HepG2 (cell line): ENCODE data around the gene CPEB3. TPM values are rescaled to one million over a fixed set of nuclear protein-coding genes. Genes with fewer than 3 reads are reported as not detected.

Experiments used
- BCLAF1 ChIP-seq: fragments of 450-650 bp; IDR thresholded peaks from 2 replicates; pipeline ENCODE4 v1.6.1; 2017; ENCODE audit warnings: mild to moderate bottlenecking
- CENPBD1 ChIP-seq: sonication (generic); formaldehyde crosslinking; IDR thresholded peaks from 2 replicates; pipeline ENCODE4 v1.8.0; 2022; ENCODE audit warnings: missing genetic modification reagents, low read depth, mild to moderate bottlenecking, borderline replicate concordance
- HINFP ChIP-seq: sonication (generic); formaldehyde crosslinking; IDR thresholded peaks from 2 replicates; pipeline ENCODE4 v1.4.0; 2020; ENCODE audit warnings: low read depth, mild to moderate bottlenecking, missing genetic modification reagents
- HNF1A ChIP-seq, 2 experiments: sonication (generic) in 1 of 2; formaldehyde crosslinking in 1 of 2; IDR thresholded peaks; 2 replicates each; pipeline versions ENCODE4 v1.4.0 to v1.6.1; 2016 to 2020; ENCODE audit warnings: borderline replicate concordance in 1 of 2, low read depth in 1 of 2, mild to moderate bottlenecking in 1 of 2, missing genetic modification reagents in 1 of 2
- HNRNPUL1 ChIP-seq: fragments of 200-400 bp; formaldehyde crosslinking; IDR thresholded peaks from 2 replicates; pipeline ENCODE4 v1.6.1; 2017; ENCODE audit warnings: low read depth, mild to moderate bottlenecking, low read length, moderate library complexity
- POLR2AphosphoS2 ChIP-seq: IDR thresholded peaks from 2 replicates; pipeline ENCODE4 v1.6.1; 2011; ENCODE audit warnings: low read depth, low read length, improper control_type of control experiment
- RFX1 ChIP-seq: fragments of 450-650 bp; IDR thresholded peaks from 2 replicates; pipeline ENCODE4 v1.6.1; 2017
- ZBTB20 ChIP-seq: sonication (generic); formaldehyde crosslinking; IDR thresholded peaks from 2 replicates; pipeline ENCODE4 v1.8.1; 2023; ENCODE audit warnings: missing genetic modification reagents, low read depth, mild to moderate bottlenecking, borderline replicate concordance
- ZBTB37 ChIP-seq: sonication (generic); formaldehyde crosslinking; IDR thresholded peaks from 2 replicates; pipeline ENCODE4 v1.4.0; 2020; ENCODE audit warnings: mild to moderate bottlenecking, missing genetic modification reagents
- ZGPAT ChIP-seq: IDR thresholded peaks from 2 replicates; pipeline ENCODE4 v1.6.1; 2016; ENCODE audit warnings: mild to moderate bottlenecking
- ZNF331 ChIP-seq: sonication (generic); formaldehyde crosslinking; IDR thresholded peaks from 2 replicates; pipeline ENCODE4 v1.4.0; 2020; ENCODE audit warnings: missing genetic modification reagents
- ZNF530 ChIP-seq: sonication (generic); formaldehyde crosslinking; IDR thresholded peaks from 2 replicates; pipeline ENCODE4 v1.5.0; 2020; ENCODE audit warnings: low read depth, mild to moderate bottlenecking, missing genetic modification reagents
- ZNF607 ChIP-seq: sonication (generic); formaldehyde crosslinking; IDR thresholded peaks from 2 replicates; pipeline ENCODE4 v1.5.1; 2020; ENCODE audit warnings: missing genetic modification reagents, mild to moderate bottlenecking, borderline replicate concordance
- ZNF773 ChIP-seq: sonication (generic); formaldehyde crosslinking; IDR thresholded peaks from 2 replicates; pipeline ENCODE4 v1.4.0; 2020; ENCODE audit warnings: missing genetic modification reagents, borderline replicate concordance
- polyA plus RNA-seq, 8 experiments: library from polyadenylated mRNA; depleted of rRNA in 3 of 8; stranded (reverse) in 7 of 8; unstranded in 1 of 8; fragments of >200 nt; fragmentation: Illumina TruSeq in 4 of 8; extraction: Trizol in 4 of 8; gene quantifications; 2 replicates each; pipeline versions ENCODE4 v1.2.1 to v1.2.3, GENCODE V29; 2011 to 2016; ENCODE audit warnings: low read depth in 4 of 8, missing spikeins in 1 of 8, mixed read lengths in 1 of 8; ENCODE audit not compliant: insufficient read depth in 1 of 8
- total RNA-seq, 5 experiments: library from RNA; depleted of rRNA; stranded (reverse); fragments of >200 nt; fragmentation: Illumina TruSeq; extraction: Trizol; gene quantifications; 2 replicates each; pipeline ENCODE4 v1.2.3, GENCODE V29; 2016; ENCODE audit warnings: low read depth in 1 of 5

CPEB3 gene
- total and polyA plus RNA-seq, 2 of the 13 experiments (the other 11 are each of a cell fraction or from before 2014, with no cell fraction given), result 0.66 to 0.70 TPM

GRCh38 chr10:92124616-92125143 lies 166.2 kb downstream of the CPEB3 start (continued):
- TF ChIP-seq HNF1A (IDR thresholded peaks at IDR 0.05; ENCODE audit: low read depth) (no peak), HNF1A (CRISPR knock-in tag; IDR thresholded peaks at IDR 0.05; ENCODE audit: borderline replicate concordance) (no peak), POLR2AphosphoS2 (no peak), ZNF607 (no peak), ZNF530 (CRISPR knock-in tag) (no peak), ZGPAT (CRISPR knock-in tag) (peak; percentile 38; the same call in 1 of the 2 replicates), CENPBD1 (no peak), ZNF773 (CRISPR knock-in tag) (no peak), ZBTB37 (CRISPR knock-in tag) (peak; percentile 94), HNRNPUL1 (no peak), ZNF331 (CRISPR knock-in tag) (peak; percentile 66), ZBTB20 (CRISPR knock-in tag) (peak; percentile 74; the same call in 1 of the 2 replicates), RFX1 (no peak), HINFP (CRISPR knock-in tag) (no peak), BCLAF1 (no peak)
